Smooth muscle cell (in vitro differentiated cells): ENCODE data around the gene IRF9. TPM values are rescaled to one million over a fixed set of nuclear protein-coding genes. Genes with fewer than 3 reads are reported as not detected.

Experiments
- DNase-seq: peaks from one replicate; lab custom pipeline; 2025; ENCODE audit not compliant: unreplicated experiment; lab: John Stamatoyannopoulos, UW
- H2AFZ ChIP-seq: fragments of 200-600 bp; sonication (generic); 2 replicates; pipeline ENCODE4 v1.6.0; 2016; ENCODE audit warnings: antibody characterized with exemption, low read depth, mild to moderate bottlenecking
- H3F3A ChIP-seq: fragments of 200-600 bp; sonication (generic); 2 replicates; pipeline ENCODE4 v1.6.0; 2017; ENCODE audit warnings: antibody characterized with exemption, low read depth
- H3K27ac ChIP-seq: fragments of 200-600 bp; sonication (generic); 2 replicates; pipeline ENCODE4 v1.5.1; 2016; ENCODE audit warnings: low read depth, mild to moderate bottlenecking
- H3K27me3 ChIP-seq: fragments of 200-600 bp; sonication (generic); 2 replicates; pipeline ENCODE4 v1.6.1; 2016; ENCODE audit warnings: low read depth, mild to moderate bottlenecking
- H3K36me3 ChIP-seq: fragments of 200-600 bp; sonication (generic); 2 replicates; pipeline ENCODE4 v1.5.1; 2016; ENCODE audit warnings: low read depth
- H3K4me1 ChIP-seq: fragments of 200-600 bp; sonication (generic); 2 replicates; pipeline ENCODE4 v1.5.1; 2016; ENCODE audit warnings: low read depth
- H3K4me2 ChIP-seq: fragments of 200-600 bp; sonication (generic); 2 replicates; pipeline ENCODE4 v1.6.0; 2016; ENCODE audit warnings: mild to moderate bottlenecking
- H3K4me3 ChIP-seq: fragments of 200-600 bp; sonication (generic); 2 replicates; pipeline ENCODE4 v1.5.1; 2016; ENCODE audit warnings: mild to moderate bottlenecking
- H3K79me2 ChIP-seq: fragments of 200-600 bp; sonication (generic); 2 replicates; pipeline ENCODE4 v1.6.0; 2016; ENCODE audit warnings: low read depth, mild to moderate bottlenecking
- H3K9ac ChIP-seq: fragments of 200-600 bp; sonication (generic); 2 replicates; pipeline ENCODE4 v1.6.0; 2016; ENCODE audit warnings: low read depth
- H3K9me3 ChIP-seq: fragments of 200-600 bp; sonication (generic); replicated peaks from 2 replicates; pipeline ENCODE4 v1.5.1; 2016; ENCODE audit warnings: low read depth
- H4K20me1 ChIP-seq: fragments of 200-600 bp; sonication (generic); 2 replicates; pipeline ENCODE4 v1.6.0; 2016; ENCODE audit warnings: low read depth
- CTCF ChIP-seq: fragments of 200-600 bp; sonication (generic); IDR thresholded peaks from 2 replicates; pipeline ENCODE4 v1.5.1; 2017; ENCODE audit warnings: borderline replicate concordance, mild to moderate bottlenecking, antibody characterized with exemption; ENCODE audit not compliant: insufficient read depth, poor library complexity, severe bottlenecking
- WGBS: methylation state at CpG from one replicate; pipeline ENCODE4 v1.1.7; 2016; ENCODE audit warnings: low lambda C conversion rate; 5-methylcytosine and 5-hydroxymethylcytosine counted together
- polyA plus RNA-seq: library from polyadenylated mRNA; unstranded; fragments of >200 nt; fragmentation: Nextera tagmentation; extraction: Ambion mirVana; gene quantifications from 2 replicates; pipeline ENCODE4 v1.2.1, GENCODE V29; 2016
- total RNA-seq: library from RNA; depleted of rRNA; stranded (reverse); fragments of >200 nt; gene quantifications from 2 replicates; pipeline ENCODE4 v1.2.3, GENCODE V29; 2014

IRF9 gene
- total and polyA plus RNA-seq, 2 experiments from 2014 or later = 42.0 to 42.7 TPM

- Histone ChIP-seq H3K36me3 (no peaks in the 10 kb centered on the region), H3K9me3 (no peaks in the 10 kb centered on the region), H3K4me3 (no peak overlapping the region), H4K20me1 (no peaks in the 10 kb centered on the region), H3K4me1 (no peaks in the 10 kb centered on the region), H3K79me2 (no peaks in the 10 kb centered on the region), H3K9ac (no peak overlapping the region), H3F3A (no peaks in the 10 kb centered on the region), H3K4me2 (no peak overlapping the region), H3K27me3 (no peaks in the 10 kb centered on the region), H2AFZ (no peak overlapping the region), H3K27ac (no peak overlapping the region)
- no peak for TF ChIP-seq CTCF
- no peak for DNase-seq
- 97% methylated on average over 19 of the region's 19 CpGs for WGBS
These were observed 20.5 kb downstream of the IRF9 start for GRCh38 chr14:24181371-24182077.

- H3K79me2 ChIP-seq = peaks cover 5% of the 10 kb centered on the region
- no peak overlapping the region for H3K9ac ChIP-seq
- WGBS = 90% methylated on average over 14 of the region's 14 CpGs
- no peak overlapping the region for H2AFZ ChIP-seq
- no peaks in the 10 kb centered on the region for H4K20me1 ChIP-seq
- H3K9me3 ChIP-seq = no peaks in the 10 kb centered on the region
- no peaks in the 10 kb centered on the region for H3K36me3 ChIP-seq
- no peak overlapping the region for H3K4me2 ChIP-seq
- no peaks in the 10 kb centered on the region for H3F3A ChIP-seq
- H3K4me1 ChIP-seq = no peaks in the 10 kb centered on the region
- DNase-seq = no peak
- H3K27me3 ChIP-seq = no peaks in the 10 kb centered on the region
- H3K4me3 ChIP-seq = no peak overlapping the region
- no peak for TF ChIP-seq CTCF
- no peak overlapping the region for H3K27ac ChIP-seq
These were observed 21.2 kb downstream of the IRF9 start for GRCh38 chr14:24182110-24182882.

- DNase-seq = no peak
- Histone ChIP-seq H2AFZ (no peak overlapping the region), H3K9me3 (no peaks in the 10 kb centered on the region), H3K79me2 (peaks cover 9% of the 10 kb centered on the region), H3K4me2 (no peak overlapping the region), H3K27me3 (no peaks in the 10 kb centered on the region), H3K4me1 (peaks cover 6% of the 10 kb centered on the region), H4K20me1 (no peaks in the 10 kb centered on the region), H3F3A (no peaks in the 10 kb centered on the region), H3K36me3 (no peaks in the 10 kb centered on the region), H3K4me3 (no peak overlapping the region), H3K27ac (no peak overlapping the region), H3K9ac (no peak overlapping the region)
- 97% methylated on average over 15 of the region's 15 CpGs for WGBS
- TF ChIP-seq CTCF = no peak
These were observed 22.0 kb downstream of the IRF9 start for GRCh38 chr14:24183014-24183481.
